HCT116 (cell line): ENCODE data around the gene ZNF674.

ENCODE experiments used
- ATF3 ChIP-seq: IDR thresholded peaks from 2 replicates; pipeline ENCODE4 v1.6.1; 2012
- CTCF ChIP-seq, 3 experiments: fragments of 200-600 bp in 1 of 3; sonication (generic) in 1 of 3; IDR thresholded peaks in 2 of 3; conservative IDR thresholded peaks in 1 of 3; 2 replicates each; pipeline ENCODE4 v1.5.1; 2012 to 2017; ENCODE audit warnings: low read depth in 2 of 3, low read length in 2 of 3, antibody characterized with exemption in 1 of 3, borderline replicate concordance in 1 of 3, control low read depth in 1 of 3, mild to moderate bottlenecking in 1 of 3, mixed read lengths in 1 of 3, mixed run types in 1 of 3, moderate library complexity in 1 of 3; ENCODE audit not compliant: insufficient read depth in 1 of 3
- EZH2phosphoT487 ChIP-seq: fragments of 200-600 bp; IDR thresholded peaks from 2 replicates; pipeline ENCODE4 v1.6.1; 2018; ENCODE audit warnings: antibody characterized with exemption, borderline replicate concordance
- JUND ChIP-seq: IDR thresholded peaks from 2 replicates; pipeline ENCODE4 v1.6.1; 2012
- MAX ChIP-seq: IDR thresholded peaks from 2 replicates; pipeline ENCODE4 v1.6.1; 2012
- POLR2A ChIP-seq: IDR thresholded peaks from 2 replicates; pipeline ENCODE4 v1.7.0; 2011; ENCODE audit warnings: borderline replicate concordance; ENCODE audit not compliant: insufficient read depth, insufficient read length; ENCODE audit errors: extremely low read depth
- POLR2AphosphoS5 ChIP-seq: IDR thresholded peaks from 2 replicates; pipeline ENCODE4 v1.6.1; 2011; ENCODE audit warnings: mild to moderate bottlenecking, low read depth, low read length, moderate library complexity
- REST ChIP-seq: IDR thresholded peaks from 2 replicates; pipeline ENCODE4 v1.6.1; 2012; ENCODE audit warnings: low read depth
- YY1 ChIP-seq: IDR thresholded peaks from 2 replicates; pipeline ENCODE4 v1.6.1; 2011; ENCODE audit warnings: low read length, low read depth, moderate library complexity, mild to moderate bottlenecking; ENCODE audit not compliant: insufficient replicate concordance; ENCODE audit errors: extremely low read depth
- ZFX ChIP-seq: fragments of 450-650 bp; IDR thresholded peaks from 2 replicates; pipeline ENCODE4 v1.6.1; 2017

GRCh38 chrX:46551494-46552128 is 6.4 kb upstream of the ZNF674 start:
- TF ChIP-seq CTCF (IDR thresholded peaks at IDR 0.05 in 2 of 3, conservative IDR thresholded peaks at IDR 0.05 in 1 of 3; ENCODE audit: borderline replicate concordance in 1 of 3, insufficient read depth in 1 of 3, low read depth in 2 of 3, low read length in 2 of 3): no peak
- TF ChIP-seq ZFX: no peak
- no peak for TF ChIP-seq POLR2AphosphoS5
- TF ChIP-seq JUND: no peak
- no peak for TF ChIP-seq YY1
- no peak for TF ChIP-seq POLR2A
- TF ChIP-seq EZH2phosphoT487: no peak
- TF ChIP-seq REST: no peak
- no peak for TF ChIP-seq MAX
- TF ChIP-seq ATF3: no peak
